ENCODE measurements around the gene AP3D1. TPM values are rescaled to one million over a fixed set of nuclear protein-coding genes. Genes with fewer than 3 reads are reported as not detected.

AP3D1 gene
- total and polyA plus RNA-seq, 2 donors from 2014 or later = 68.4 to 125 TPM

GRCh38 chr19:2084993-2085720, 66.2 kb downstream of the AP3D1 start:
- H3K27ac ChIP-seq (ENCODE audit: low read depth in 2 of 2, low read length in 2 of 2) = peak overlapping the region in 1 of 2 donors; percentile 17
- H3K4me3 ChIP-seq (ENCODE audit: low read length in 3 of 3) = no peak overlapping the region
- peaks cover 0 to 4% (median 0%) of the 10 kb centered on the region in 3 donors for H3K4me1 ChIP-seq (ENCODE audit: control insufficient read depth in 2 of 3, insufficient read depth in 2 of 3, low read depth in 1 of 3, low read length in 3 of 3)
- no peak for TF ChIP-seq CTCF (IDR thresholded peaks at IDR 0.05; ENCODE audit: borderline replicate concordance, extremely low read depth, insufficient read depth)
- no peaks in the 10 kb centered on the region for H3K9me3 ChIP-seq (ENCODE audit: control insufficient read depth in 2 of 3, insufficient read depth in 1 of 3, low read length in 3 of 3)
- peak in 4 of 5 donors; percentile 40 to 88 (median 52) for DNase-seq
- intact Hi-C loops (cut with DNase I) = no loop called here
- H3K36me3 ChIP-seq (ENCODE audit: control insufficient read depth in 2 of 3, insufficient read depth in 3 of 3, low read length in 3 of 3) = peaks cover 0 to 2% (median 0%) of the 10 kb centered on the region in 3 donors
- H3K9ac ChIP-seq (ENCODE audit: low read length in 3 of 3) = no peak overlapping the region
- no peak for FAIRE-seq
- no peaks in the 10 kb centered on the region for H3K27me3 ChIP-seq (ENCODE audit: control insufficient read depth, insufficient read depth, low read length)

GRCh38 chr19:2083174-2083854, 68.1 kb downstream of the AP3D1 start:
- Histone ChIP-seq H3K9me3 (ENCODE audit: control insufficient read depth in 2 of 3, insufficient read depth in 1 of 3, low read length in 3 of 3) (no peaks in the 10 kb centered on the region), H3K36me3 (ENCODE audit: control insufficient read depth in 2 of 3, insufficient read depth in 3 of 3, low read length in 3 of 3) (peaks cover 0 to 6% (median 0%) of the 10 kb centered on the region in 3 donors), H3K4me3 (ENCODE audit: low read length in 3 of 3) (no peak overlapping the region), H3K27me3 (ENCODE audit: control insufficient read depth, insufficient read depth, low read length) (no peaks in the 10 kb centered on the region), H3K4me1 (ENCODE audit: control insufficient read depth in 2 of 3, insufficient read depth in 2 of 3, low read depth in 1 of 3, low read length in 3 of 3) (peaks cover 0 to 2% (median 0%) of the 10 kb centered on the region in 3 donors), H3K9ac (ENCODE audit: low read length in 3 of 3) (no peak overlapping the region), H3K27ac (ENCODE audit: low read depth in 2 of 2, low read length in 2 of 2) (no peak overlapping the region)
- TF ChIP-seq CTCF (IDR thresholded peaks at IDR 0.05; ENCODE audit: borderline replicate concordance, extremely low read depth, insufficient read depth) = no peak
- no peak for DNase-seq
- no peak for FAIRE-seq
- intact Hi-C loops (cut with DNase I) = no loop called here

DNA sequence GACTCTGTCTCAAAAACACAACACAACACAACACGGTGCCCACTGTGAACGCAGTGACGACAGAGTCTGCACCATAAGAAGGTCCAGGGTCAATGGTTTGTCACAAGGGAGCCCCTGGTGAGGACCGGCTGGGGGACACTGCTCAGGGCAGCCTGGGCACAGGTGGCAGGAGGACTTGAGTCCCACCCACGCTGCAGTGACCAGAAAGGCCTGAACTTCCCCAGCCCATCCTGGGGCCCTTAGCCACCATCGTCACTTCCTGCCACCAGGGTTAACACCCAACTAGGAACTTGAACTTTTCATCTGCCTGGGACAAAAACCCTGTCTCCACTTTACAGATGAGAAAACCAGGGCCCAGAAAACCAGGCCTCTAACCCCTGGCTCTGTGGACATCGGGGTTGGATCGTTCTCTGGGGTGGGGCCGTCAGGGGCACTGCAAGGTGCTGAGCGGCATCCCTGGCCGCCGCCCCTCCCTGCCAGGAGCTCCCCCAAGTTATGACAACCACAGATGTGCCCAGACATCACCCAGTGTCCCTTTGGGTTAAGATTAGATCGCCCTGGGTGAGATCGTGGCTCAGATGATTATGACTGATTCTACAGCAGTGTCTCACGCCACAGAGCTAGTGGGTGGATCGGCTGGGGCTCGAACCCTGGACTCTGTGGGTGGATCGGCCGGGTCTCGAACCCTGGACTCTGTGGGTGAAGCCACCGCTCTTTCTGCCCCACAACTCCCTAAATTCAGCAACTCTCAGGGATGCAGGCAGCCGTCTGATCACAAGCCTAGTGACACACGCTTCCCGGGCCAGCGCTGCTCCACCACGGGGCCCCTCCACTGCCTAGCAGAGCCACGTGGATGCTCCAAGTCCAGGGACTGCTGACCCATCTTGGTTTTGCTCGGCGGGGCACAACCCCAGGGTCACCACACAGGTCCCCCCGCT, 69.2 kb downstream of the AP3D1 start:
- Histone ChIP-seq H3K9me3 (ENCODE audit: control insufficient read depth in 2 of 3, insufficient read depth in 1 of 3, low read length in 3 of 3) (no peaks in the 10 kb centered on the region), H3K27ac (ENCODE audit: low read depth in 2 of 2, low read length in 2 of 2) (no peak overlapping the region), H3K4me1 (ENCODE audit: control insufficient read depth in 2 of 3, insufficient read depth in 2 of 3, low read depth in 1 of 3, low read length in 3 of 3) (peaks cover 0 to 2% (median 0%) of the 10 kb centered on the region in 3 donors), H3K9ac (ENCODE audit: low read length in 3 of 3) (no peak overlapping the region), H3K4me3 (ENCODE audit: low read length in 3 of 3) (no peak overlapping the region), H3K36me3 (ENCODE audit: control insufficient read depth in 2 of 3, insufficient read depth in 3 of 3, low read length in 3 of 3) (peaks cover 0 to 11% (median 0%) of the 10 kb centered on the region in 3 donors), H3K27me3 (ENCODE audit: control insufficient read depth, insufficient read depth, low read length) (no peaks in the 10 kb centered on the region)
- intact Hi-C loops (cut with DNase I) = no loop called here
- TF ChIP-seq CTCF (IDR thresholded peaks at IDR 0.05; ENCODE audit: borderline replicate concordance, extremely low read depth, insufficient read depth) = no peak
- FAIRE-seq (no peak), DNase-seq (peak in 1 of 5 donors; percentile 73)
